GM19397 (cell line): ENCODE results near the gene SCN5A.

Experiments
- ATAC-seq: cut with Tn5 transposase; IDR thresholded peaks from one replicate; pipeline ENCODE4 v1.9.1; 2021; ENCODE audit warnings: mild to moderate bottlenecking, moderate library complexity; ENCODE audit not compliant: unreplicated experiment

SCN5A gene

DNA sequence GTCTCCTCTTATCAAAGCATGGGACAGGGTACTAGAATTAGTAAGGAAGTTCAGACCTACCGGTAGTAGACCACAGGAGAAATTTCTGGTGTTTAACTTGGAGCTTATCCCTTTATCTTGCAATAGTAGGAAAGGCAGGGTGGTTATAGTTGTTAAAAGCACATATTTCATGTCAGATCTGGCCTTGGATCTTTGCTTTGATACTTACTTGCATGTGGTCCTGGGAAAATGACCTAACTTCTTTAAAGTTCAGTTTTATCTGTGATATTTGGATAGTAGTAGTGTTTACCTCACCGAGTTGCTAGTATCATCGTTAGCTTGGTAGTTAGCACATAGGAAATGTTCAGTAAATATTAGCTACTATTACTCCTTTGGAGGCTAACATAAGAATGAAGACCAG lies 137.9 kb downstream of the SCN5A start:
- ATAC-seq: no peak

DNA sequence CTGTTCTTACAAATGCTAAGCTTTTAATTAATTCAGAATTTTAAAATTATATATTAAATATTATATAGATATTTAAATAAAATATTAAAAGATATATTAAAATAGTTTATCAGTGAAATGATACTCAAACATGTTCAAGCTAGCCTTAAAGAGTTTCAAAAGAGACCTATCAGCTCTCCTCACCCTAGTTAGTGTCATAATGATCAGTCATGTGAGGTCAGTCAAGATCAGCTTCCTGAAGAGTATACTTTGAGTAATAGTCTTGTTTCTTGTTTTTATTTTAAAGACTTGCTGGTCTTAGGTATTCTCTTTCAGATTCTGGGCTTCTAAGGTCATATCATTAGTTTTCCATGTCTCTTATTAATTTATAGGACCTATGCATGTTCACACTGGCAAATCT lies 138.9 kb downstream of the SCN5A start:
- no peak for ATAC-seq

DNA sequence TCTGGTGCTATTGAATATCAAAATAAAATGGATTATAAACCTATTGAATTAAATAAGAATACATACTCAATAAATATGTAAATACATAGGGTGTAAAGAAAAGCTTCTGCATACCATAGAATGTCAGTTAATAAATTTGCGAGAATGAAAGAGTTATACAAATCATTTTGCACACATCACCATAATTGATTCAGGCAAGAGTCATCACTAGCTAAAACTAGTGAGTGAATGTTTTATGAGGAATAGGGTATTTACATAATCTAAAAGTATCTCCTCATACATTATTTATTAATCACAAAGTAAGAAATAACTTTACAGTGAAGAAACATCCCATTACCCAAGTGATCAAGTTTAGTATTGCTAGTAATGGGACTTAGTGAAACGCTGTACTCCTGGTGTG lies 139.8 kb downstream of the SCN5A start:
- ATAC-seq: no peak

DNA sequence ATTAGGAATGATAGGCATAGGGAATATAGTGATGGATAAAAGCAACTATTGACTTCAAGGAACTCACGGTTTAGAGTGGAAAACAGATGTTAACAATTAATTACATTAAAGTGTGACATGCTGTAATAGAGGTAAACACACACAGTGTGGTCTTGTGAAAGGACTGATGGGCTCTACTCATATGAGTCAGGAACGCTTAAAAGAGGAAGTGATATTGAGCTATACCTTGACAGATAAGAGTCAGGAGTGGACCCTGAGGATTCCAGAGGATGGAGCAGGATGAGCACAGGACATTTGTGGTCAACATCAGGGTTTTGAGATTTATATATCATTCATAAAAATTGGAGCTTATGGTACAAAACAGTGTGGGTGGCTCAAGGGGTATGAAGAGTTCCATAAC lies 142.4 kb downstream of the SCN5A start:
- peak; percentile 86 for ATAC-seq

- no peak for ATAC-seq
These were observed 148.6 kb downstream of the SCN5A start for GRCh38 chr3:38500688-38501417.
